Kidney glomerular epithelial cell (primary cell): ENCODE measurements around the gene MACROD1.
"Not testable (repeated sequence)": the region's sequence is repeated elsewhere in the genome, so short reads cannot be mapped to it uniquely, and the experiment has no call there.

Source experiments
- DNase-seq: peaks from one replicate; lab custom pipeline; 2025; lab: John Stamatoyannopoulos, UW

The MACROD1 gene

GRCh38 chr11:64185693-64186491 lies 20.0 kb upstream of the MACROD1 start, which contains the start of gene STIP1:
STIP1 (plus strand) TSS chr11:64186171; CDS start chr11:64186262, 91 bp downstream.
- DNase-seq, result peak; percentile 100

GRCh38 chr11:64185175-64185692 lies 19.3 kb upstream of the MACROD1 start:
- DNase-seq, result peak; percentile 79

- no peak for DNase-seq
Measured at GRCh38 chr11:64183890-64184289, 18.0 kb upstream of the MACROD1 start.

GRCh38 chr11:64181506-64182411 lies 15.8 kb upstream of the MACROD1 start:
- peak; percentile 84 for DNase-seq

- no peak for DNase-seq
Measured at GRCh38 chr11:64180891-64181290, 15.0 kb upstream of the MACROD1 start.

GRCh38 chr11:64178951-64179639 lies 13.2 kb upstream of the MACROD1 start:
- no peak for DNase-seq

- DNase-seq, result no peak
Measured at GRCh38 chr11:64178203-64178602, 12.3 kb upstream of the MACROD1 start.

GRCh38 chr11:64176751-64177150 lies 10.8 kb upstream of the MACROD1 start:
- no peak for DNase-seq

GRCh38 chr11:64173616-64174355 lies 7.9 kb upstream of the MACROD1 start:
- DNase-seq, result no peak

GRCh38 chr11:64170419-64170818 lies 4.5 kb upstream of the MACROD1 start:
- DNase-seq, result no peak

GRCh38 chr11:64165481-64165841 lies 452 bp downstream of the MACROD1 start:
- DNase-seq, result no peak

GRCh38 chr11:64164392-64165312 lies 1.3 kb downstream of the MACROD1 start:
- DNase-seq, result no peak

GRCh38 chr11:64163951-64164350 lies 2.0 kb downstream of the MACROD1 start:
- no peak for DNase-seq

- DNase-seq, result not testable (repeated sequence)
Measured at GRCh38 chr11:64162769-64163168, 3.1 kb downstream of the MACROD1 start.

- no peak for DNase-seq
Measured at GRCh38 chr11:64161037-64161436, 4.9 kb downstream of the MACROD1 start.

GRCh38 chr11:64157631-64158394 lies 8.1 kb downstream of the MACROD1 start:
- no peak for DNase-seq

- no peak for DNase-seq
Measured at GRCh38 chr11:64156235-64157011, 9.5 kb downstream of the MACROD1 start.

- DNase-seq, result no peak
Measured at GRCh38 chr11:64153812-64154211, 12.1 kb downstream of the MACROD1 start.
